Kasumi-1 (cell line): ENCODE data around the gene MMP23B.
"Not testable (repeated sequence)": the region's sequence is repeated elsewhere in the genome, so short reads cannot be mapped to it uniquely, and the experiment has no call there.

Experiments used
- DNase-seq, 2 experiments: peaks; one replicate each; lab custom pipeline; 2025; lab: John Stamatoyannopoulos, UW

The MMP23B gene

GRCh38 chr1:1630965-1631781 lies 800 bp upstream of the MMP23B start:
- DNase-seq = no peak

DNA sequence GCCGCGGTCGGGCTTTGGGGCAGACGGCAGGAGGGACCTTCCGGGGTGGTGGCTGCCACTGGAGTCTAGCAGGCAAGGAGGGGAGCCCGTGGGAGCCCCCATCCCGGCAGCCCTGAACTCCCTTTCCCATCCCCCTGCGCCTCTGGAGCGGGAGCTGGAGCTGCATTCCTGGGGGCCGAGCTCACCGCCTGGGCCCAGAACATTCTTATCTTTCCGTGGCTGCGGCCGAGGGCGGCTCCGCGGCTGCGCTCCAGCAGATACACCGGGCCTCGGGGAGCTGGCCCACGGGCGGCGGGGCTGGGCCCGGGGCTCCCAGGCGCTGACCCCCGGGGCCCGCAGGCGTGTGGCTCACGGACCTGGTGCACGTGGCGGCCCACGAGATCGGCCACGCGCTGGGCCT lies 1.4 kb downstream of the MMP23B start:
- DNase-seq = not testable (repeated sequence)

GRCh38 chr1:1634613-1635012 lies 2.6 kb downstream of the MMP23B start:
- DNase-seq = not testable (repeated sequence)

DNA sequence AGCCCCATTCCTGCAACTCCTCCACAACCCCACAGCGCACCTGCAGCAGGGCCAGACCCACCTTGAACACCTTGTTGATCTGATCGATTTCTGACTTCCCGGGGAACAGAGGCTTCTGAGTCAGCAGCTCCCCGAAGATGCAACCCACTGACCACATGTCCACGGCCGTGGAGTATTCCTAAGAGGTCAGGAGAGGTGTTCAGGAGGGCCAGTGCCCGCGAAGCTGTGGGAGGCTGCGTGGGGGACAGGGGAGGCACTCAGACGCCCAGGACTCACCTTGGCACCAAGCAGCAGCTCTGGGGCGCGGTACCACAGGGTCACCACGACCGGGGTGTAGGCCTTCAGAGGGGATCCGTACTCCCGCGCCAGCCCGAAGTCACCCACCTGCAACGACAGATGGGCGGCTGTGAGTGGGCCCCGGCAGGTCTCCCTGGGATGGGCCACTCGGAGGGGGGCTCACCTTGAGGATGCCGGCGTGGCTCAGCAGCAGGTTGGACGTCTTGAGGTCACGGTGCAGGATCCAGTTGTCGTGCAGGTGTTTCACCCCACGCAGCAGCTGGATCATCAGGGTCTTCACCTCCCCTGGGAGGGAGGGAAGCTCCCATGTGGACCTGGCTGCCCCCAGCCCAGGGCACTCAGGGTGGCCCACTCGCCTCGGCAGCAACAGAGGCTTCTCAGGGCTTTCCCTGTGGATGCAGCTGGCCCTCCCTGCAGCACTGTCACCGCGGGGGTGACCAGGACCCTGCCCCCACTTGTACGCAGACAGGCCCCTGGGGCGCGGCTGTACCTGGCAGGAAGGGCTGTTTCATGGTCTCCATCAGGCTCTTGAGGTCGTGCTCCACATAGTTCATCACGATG lies 4.9 kb downstream of the MMP23B start:
- DNase-seq = not testable (repeated sequence)

- not testable (repeated sequence) for DNase-seq
Observed at GRCh38 chr1:1637479-1637875, 5.5 kb downstream of the MMP23B start.

DNA sequence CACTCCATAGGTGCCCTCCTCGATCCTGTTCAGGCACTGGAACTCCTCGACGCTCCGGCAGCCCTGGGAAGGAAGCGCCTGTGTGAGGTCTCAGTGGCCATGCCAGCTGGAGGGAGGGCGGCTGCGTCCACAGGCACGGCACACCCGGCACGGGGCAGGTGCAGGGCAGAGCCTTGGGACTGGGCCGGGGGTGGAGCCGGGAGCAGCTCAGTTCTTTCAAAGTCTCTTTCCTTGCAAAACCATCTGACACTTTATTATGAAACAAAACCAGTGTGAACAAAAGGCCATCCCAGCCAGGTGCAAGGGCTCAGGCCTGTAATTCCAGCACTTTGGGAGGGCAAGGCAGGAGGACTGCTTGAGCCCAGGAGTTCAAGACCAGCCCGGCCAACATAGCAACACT lies 6.6 kb downstream of the MMP23B start:
- DNase-seq = not testable (repeated sequence)

GRCh38 chr1:1639368-1639767 lies 7.4 kb downstream of the MMP23B start:
- not testable (repeated sequence) for DNase-seq

- not testable (repeated sequence) for DNase-seq
Observed at GRCh38 chr1:1640081-1640480, 8.1 kb downstream of the MMP23B start.

DNA sequence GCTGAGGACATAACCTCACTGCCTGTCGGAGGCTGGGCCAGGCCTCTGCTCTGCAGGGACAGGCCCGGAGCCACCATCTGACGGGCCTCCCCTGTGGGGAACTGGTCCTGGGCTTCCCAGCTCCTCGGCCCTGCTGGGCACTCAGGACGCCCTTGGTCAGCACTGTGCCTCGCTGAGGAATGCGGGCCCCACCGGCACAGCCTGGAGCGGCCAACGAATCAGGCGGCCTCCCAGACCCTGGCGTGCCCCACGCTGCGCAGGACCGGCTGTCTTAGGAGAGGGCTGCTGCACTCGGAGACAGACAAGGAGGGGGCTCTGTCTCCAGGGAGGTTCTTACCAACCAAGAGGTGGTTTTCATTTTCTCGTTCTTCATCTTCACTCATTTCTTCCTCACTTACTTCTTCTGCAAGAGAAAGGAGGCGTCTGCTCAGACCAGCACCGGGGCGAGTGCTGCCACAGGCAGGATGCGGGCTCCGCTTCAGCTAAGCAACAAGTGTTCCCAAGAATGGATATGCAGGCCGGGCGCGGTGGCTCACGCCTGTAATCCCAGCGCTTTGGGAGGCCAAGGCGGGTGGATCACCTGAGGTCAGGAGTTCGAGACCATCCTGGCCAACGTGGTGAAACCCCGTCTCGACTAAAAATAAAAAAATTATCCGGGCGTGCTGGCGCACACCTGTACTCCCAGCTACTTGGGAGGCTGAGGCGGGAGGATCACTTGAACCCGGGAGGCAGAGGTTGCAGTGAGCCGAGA lies 8.9 kb downstream of the MMP23B start:
- not testable (repeated sequence) for DNase-seq

- not testable (repeated sequence) for DNase-seq
Observed at GRCh38 chr1:1646326-1646725, 14.4 kb downstream of the MMP23B start.

GRCh38 chr1:1647567-1648241 lies 15.7 kb downstream of the MMP23B start:
- not testable (repeated sequence) for DNase-seq

DNA sequence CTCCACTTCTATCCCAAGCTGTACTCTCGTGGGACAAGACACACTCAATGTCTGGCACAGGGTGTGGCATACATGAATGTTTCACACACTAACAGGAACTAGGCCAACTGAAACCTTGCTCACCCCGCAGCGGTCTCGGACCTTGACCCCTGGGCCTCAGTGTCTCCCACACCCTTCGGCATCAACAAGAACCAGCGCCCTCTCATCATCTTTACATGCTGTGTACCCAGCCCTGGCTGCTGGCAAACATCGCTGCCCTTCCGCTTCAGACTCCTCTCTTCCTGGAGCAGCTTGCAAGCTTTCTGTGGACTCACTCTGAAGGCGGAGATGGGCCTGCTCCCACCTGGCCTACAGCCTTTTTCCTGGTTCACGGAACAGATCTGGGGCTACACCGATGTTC lies 16.3 kb downstream of the MMP23B start:
- DNase-seq = not testable (repeated sequence)

DNA sequence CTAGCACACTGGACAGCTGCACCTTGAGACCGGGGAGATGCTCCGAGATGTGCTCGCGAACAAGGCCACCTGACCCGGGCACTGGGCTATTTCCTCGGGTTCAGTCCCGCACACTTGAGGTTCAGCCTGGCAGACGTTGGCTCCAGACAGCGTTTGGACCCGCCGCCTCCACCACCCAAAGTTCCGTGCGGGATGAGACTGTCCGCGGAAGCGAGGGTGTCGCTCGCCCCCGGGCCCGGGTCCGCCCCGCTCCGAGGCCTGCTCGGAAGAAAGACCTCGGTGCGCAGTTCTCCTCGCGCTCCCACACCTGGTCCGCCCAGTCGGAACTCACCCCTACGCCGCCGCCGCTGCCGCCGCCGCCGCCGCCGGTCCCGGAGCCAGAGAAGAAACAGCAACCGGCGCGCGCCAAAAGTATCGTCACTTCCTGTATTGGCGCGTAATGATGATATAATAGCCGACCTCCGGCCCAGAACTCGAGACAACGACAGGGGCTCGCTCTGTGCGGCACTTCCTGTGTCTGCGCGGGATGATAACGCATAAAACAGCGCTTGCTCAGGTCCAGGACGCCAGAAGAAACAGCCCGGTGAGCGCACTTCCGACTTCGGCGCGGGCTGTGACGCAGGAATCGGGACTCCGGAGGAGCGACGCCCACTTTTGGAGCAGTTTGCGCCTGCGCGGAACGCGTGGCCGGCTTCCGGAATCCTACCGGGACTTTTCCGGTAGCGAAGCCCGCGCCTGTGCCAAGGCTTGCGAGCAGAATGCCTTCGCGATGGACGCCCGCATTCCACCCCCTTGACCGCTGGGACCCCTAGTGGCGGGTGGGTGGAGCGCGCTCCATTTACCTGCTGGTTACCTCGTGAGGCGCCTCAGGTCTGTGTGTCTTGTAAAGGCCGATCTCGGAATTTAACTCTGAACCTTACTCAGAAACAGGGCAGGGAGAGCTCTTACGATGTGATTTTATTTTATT lies 26.9 kb downstream of the MMP23B start, which contains the start of gene CDK11B:
Gene CDK11B, minus strand, starts transcription at position 422 of the 967 bp plus-strand sequence. CDS start 1,519 bp downstream, outside the sequence.
- peak; percentile 75 to 82 for DNase-seq

DNA sequence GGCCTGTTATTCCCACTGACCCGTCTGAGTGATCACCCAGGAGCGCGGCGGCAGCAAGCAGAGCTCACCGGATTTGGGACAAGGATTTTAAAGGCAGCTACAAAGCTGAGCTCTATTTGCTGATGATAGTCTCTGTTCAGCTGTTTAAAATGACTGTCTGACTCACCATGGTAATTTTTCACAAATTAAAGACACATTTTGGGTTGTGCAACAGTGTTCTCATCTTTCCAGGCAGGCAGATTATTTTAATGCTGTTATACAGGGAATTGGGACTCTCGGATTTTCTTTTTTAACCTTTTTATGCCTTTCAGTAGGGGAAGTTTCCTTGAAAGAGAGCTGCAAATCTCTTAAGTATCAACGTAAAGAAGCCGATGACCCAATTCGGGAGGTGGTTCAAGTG lies 30.4 kb downstream of the MMP23B start:
- not testable (repeated sequence) for DNase-seq

- DNase-seq = peak; percentile 15 to 22
Observed at GRCh38 chr1:1662830-1663560, 31.0 kb downstream of the MMP23B start.

GRCh38 chr1:1664318-1664717 lies 32.3 kb downstream of the MMP23B start:
- DNase-seq = not testable (repeated sequence)

- DNase-seq = no peak
Observed at GRCh38 chr1:1664941-1665814, 33.2 kb downstream of the MMP23B start.

- DNase-seq = no peak
Observed at GRCh38 chr1:1665815-1666251, 33.9 kb downstream of the MMP23B start.
